ENCODE measurements around the gene ABHD10.

GRCh38 chr3:112013784-112014143 lies 34.9 kb downstream of the ABHD10 start:
- TF ChIP-seq CTCF (IDR thresholded peaks at IDR 0.05), result no peak
- no peak for TF ChIP-seq POLR2AphosphoS5 (IDR thresholded peaks at IDR 0.05)
